Retina (tissue), 1 donor: Measurements from ENCODE around the gene TEX22.
A peak's percentile ranks its signal among the peaks of the same experiment; 100 is the strongest.

Experiments used
- DNase-seq: peaks from one replicate; pipeline ENCODE4 v3.0.0-alpha.2; 2016

The TEX22 gene

DNA sequence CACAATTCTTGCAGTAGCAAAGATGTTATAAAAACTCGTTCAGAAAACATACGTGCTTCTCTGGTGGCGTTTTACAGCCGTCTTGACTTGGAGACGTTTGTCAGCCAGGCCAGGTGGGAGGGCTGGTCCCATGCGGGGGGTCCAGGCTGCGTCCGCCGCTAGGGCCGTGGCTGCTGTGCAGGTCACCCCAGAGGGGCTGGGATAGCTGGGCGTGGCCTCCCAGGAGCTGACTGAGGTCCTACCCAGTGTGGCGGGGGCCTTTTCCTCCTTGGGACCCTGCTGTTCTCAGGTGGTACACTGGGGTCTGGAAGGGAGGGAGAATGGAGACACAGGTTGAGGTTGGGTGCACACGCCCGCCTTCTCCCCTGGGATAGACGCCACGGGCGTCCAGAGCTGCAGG lies 46.5 kb downstream of the TEX22 start:
- no peak for DNase-seq

DNA sequence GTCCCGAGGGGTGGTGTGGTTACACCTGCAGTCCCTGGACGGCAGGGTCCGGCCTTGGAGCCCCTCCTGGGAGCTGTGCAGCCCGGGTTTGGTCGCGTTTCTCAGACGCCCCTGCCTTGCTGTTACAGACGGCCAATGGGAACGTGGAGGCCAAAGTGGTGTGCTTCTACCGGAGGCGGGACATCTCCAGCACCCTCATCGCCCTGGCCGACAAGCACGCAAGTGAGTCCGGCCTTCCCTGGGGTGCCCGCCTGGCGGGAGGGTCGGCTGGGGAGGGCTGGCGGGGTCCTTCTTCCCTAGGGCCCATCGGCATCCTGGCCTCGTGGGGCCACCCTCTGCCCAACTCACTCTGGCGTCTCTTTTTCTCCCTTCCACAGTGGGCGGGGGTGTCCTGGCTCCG lies 47.0 kb downstream of the TEX22 start:
- no peak for DNase-seq

DNA sequence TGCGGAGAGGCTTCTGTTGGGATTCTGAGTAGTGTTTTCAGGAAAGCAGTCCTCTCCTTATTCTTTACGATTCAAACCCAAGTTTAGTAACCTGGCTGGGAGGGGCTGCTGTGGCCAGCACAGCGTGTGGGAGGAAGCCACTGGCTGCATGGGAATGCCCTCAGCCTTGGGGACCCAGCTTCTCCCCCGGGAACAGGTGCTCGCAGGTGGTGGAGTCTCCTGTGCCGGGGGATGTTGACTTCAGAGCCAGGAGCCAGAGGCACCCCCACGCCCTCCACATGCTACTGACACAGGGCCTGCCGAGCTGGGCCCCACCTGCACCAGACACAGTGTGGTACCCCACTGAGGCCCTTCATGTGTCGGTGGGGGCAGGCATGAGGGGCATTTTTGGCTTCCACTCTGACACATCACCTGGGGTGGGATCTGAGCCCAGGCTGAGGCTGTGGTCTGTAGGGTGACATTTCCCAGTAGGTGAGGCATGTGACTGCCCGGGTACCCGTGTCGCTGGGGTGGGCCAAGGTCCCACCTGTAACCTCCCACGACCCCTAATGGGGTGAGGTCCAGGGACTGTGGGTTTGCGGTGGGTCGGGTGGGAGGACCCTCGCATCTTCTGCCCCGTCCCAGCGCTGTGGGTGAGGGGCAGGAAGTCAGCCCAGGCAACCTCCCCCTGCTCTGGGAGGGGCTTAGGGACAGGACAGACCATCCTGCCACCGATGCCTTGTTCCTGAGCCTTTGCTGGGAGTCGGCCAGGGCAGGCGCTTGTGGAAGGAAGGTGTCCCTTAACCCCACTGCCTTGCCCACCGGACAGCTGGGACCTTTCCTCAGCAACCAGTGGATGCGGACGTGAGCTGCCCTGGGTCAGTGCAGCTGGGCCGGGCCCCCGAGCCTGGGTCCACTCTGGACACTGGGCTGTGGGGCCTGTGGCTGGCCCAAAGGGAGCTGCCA lies 47.8 kb downstream of the TEX22 start:
- DNase-seq, result no peak

DNA sequence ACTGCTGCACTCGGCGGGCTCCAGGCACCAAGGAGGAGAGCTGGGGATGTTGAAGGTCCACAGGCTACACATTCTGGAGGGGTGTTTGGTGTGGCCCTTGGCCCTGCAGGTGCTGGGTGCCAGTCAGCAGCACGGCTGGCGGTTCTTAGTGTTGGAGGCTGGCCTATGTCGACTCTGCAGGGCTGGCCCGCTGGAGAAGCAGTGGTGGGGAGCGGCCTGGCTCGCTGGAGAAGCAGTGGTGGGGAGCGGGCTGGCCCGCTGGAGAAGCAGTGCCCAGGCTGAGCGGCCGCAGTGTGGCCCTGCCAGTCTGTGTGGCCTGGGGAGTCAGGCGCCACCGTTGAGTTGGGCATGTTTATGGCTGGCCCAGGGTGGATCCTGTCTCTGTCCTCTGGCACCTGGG lies 48.6 kb downstream of the TEX22 start:
- no peak for DNase-seq

GRCh38 chr14:105447651-105448640 lies 49.6 kb downstream of the TEX22 start:
- DNase-seq, result no peak

- DNase-seq, result peak; percentile 86
These were observed 50.4 kb downstream of the TEX22 start for GRCh38 chr14:105448706-105449111.

GRCh38 chr14:105449276-105450122 lies 51.2 kb downstream of the TEX22 start:
- DNase-seq, result no peak

- DNase-seq, result no peak
These were observed 51.8 kb downstream of the TEX22 start for GRCh38 chr14:105450123-105450505.

GRCh38 chr14:105450864-105451720 lies 52.8 kb downstream of the TEX22 start:
- no peak for DNase-seq

GRCh38 chr14:105452963-105453362 lies 54.6 kb downstream of the TEX22 start:
- no peak for DNase-seq

- DNase-seq, result no peak
These were observed 55.5 kb downstream of the TEX22 start for GRCh38 chr14:105453847-105454246.

DNA sequence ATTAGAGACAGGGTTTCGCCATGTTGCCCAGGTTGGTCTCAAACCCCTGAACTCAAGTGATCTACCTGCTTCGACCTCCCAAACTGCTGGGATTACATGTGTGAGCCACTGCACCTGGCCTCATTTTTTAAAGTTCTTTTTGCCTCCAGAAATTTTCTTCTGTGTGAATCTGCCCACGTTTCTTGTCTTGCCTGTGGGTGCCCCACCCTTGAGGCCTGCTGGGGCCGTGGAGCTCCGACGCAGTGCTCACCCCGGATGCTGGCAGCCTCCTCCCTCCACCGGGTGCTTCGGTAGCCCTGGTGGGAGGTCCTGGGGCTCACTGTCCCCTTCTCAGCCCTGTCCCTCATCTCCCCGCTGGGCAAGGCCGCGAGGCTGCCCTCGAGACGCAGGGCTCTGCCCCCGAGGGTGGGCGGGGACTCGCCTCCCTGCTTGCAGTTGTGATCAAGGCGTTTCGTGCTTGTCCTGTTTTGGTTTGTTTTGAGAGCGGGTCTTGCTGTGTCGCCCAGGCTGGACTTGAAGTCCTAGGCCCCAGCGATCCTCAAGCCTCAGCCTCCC lies 56.8 kb downstream of the TEX22 start:
- DNase-seq, result no peak

DNA sequence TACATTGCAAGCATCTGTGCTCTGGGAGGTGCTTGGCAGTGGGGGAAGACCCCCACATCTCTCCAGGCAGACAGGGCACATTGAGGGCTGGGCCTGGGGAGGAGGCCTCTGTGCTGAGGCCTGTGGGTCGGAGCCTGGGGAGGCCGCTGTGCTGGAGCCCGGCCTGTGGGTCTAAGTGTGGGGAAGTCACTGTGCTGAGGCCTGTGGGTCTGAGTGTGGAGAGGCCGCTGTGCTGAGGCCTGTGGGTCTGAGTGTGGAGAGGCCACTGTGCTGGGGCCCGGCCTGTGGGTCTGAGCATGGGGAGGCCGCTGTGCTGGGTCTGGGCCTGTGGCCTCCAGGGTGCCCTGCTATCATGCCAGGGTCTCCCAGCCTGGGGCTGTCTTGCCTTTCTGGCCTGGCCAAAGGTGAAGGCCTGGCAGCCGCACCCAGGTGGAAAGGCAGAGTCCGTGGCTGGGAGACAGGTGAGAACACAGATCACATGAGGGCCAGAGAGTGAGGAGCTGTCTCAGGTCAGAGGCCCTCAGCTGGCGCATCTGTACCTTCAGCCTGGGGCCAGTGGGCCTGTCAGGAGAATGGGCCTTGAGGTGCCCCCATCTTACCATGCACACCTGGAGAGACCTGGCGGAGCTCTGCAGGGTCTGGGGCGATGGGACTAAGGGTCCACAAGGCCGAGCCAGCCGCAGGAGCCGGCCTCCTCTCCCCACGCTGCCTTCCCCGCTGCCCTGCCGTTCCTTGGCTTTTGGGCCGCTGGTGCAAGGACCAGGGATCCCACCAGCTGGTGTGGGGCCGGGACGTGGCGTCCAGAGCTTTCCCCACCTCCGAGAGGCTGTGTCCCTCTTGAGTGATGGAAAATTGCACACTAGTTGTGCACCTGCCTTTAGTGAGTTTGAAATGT lies 57.7 kb downstream of the TEX22 start:
- DNase-seq, result no peak

DNA sequence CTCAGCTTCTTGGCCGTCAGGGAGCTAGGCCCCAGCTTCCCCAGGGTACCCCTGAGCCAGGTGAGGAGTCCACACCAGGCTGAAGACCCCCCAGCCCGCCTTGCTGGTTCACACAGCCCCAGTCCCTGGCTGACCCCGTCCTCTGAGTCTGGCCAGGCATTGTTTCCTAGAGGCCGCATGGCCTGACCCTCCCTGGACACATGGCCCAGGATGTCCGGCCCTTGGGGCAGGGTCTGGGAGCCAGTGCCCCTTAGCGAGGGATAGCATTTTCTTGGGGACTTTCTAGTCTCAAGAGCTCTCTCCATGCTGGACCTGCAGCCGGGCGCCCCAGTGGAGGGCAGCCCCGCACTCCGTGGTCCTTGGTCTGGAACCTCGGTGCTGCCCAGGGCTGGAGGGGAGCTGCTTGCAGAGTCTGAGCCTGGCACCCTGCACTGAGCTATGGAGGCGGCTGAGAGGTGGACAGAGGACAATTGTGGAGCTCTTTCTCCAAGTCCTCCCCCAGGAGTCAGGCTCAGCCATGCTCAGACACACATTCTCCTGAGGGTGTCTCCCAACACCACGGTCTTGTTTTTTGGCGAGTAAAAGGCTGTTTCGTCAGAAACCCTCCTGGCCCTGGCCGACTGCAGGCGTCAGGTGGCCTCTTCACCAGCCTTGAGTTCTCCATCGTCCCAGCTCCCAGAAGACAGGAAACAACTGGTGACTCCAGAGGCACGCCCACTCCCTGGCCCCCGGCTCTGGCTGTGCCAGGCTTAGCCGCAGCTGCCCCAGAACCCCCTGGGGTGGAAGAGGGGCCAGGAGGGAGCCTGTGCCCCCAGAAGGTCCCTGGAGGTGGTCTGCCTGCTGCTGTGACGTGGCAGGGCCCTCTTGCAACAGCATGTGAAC lies 58.6 kb downstream of the TEX22 start:
- DNase-seq, result no peak

DNA sequence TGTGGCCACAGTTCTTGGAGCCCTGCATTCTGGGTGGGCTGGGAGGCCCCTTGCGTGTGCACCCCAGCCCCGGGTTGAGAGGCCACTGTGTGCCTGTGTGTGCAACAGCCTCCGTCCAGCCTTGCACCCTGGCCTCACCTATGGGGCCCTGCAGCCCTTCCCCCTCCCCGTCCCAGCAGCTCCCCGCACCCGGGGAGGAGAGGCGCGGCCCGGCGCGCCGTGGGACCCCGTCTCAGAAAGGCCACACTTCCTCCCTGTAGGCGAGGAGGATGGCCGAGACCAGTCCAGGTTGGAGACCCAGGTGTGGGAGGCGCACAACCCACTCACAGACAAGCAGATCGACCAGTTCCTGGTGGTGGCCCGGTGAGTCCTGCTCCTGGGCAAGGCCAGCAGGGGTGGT lies 59.7 kb downstream of the TEX22 start:
- no peak for DNase-seq

DNA sequence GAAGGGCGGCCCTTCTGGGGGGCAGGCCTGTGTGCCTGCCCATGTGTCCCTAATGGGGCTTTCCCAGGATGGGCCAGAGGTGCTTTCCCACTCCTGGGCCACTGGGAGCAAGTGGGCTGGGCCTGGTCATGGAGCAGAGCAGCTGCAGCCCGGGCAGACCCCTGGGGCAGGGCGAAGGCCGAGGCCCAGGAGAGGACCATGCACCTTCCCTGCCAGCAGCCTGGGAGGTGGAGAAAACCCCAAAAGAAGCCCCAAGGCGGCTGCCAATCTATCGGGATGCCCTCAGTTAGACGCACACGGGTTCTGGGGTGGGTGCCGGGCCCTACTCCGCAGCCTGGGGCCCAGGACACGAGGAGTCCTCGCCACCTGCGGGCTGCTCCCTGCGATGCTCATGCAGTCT lies 60.2 kb downstream of the TEX22 start:
- DNase-seq, result no peak

- DNase-seq, result no peak
These were observed 61.8 kb downstream of the TEX22 start for GRCh38 chr14:105460116-105460515.

DNA sequence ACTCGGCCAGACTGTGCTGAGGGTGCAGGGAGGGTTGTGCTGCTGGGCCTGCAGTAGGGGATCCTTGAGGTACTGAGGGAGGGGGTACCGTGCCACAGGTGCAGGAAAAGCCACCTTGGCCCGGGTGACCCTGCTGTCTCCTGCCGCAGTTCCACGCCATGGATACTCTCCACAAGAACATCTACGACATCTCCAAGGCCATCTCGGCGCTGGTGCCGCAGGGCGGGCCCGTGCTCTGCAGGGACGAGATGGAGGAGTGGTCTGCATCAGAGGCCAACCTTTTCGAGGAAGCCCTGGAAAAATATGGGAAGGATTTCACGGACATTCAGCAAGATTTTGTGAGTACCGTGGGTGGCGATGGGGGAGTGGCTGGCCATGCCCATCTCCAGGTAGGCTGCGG lies 62.3 kb downstream of the TEX22 start:
- no peak for DNase-seq

GRCh38 chr14:105461903-105462302 lies 63.6 kb downstream of the TEX22 start:
- no peak for DNase-seq
